ENCODE results near the gene TMEM91.

TMEM91 gene

DNA sequence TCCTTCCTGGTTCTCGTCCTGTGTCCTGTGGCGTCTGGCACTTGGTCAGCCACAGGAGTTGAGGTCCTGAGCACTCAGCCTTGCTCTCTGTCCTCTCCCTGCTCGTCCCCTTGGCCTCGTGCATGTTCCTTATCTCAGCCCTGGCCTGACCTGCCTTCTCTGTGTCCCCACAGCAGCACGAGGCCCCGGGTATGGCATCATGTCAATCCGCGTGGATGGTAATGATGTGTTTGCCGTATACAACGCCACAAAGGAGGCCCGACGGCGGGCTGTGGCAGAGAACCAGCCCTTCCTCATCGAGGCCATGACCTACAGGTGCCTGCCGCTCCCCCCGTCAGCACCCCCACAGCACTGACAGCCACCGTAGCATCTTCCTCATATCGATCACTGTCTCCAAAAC is 46.1 kb downstream of the TMEM91 start:
- no peak for DNase-seq (ENCODE audit: low read depth)
- no peak for TF ChIP-seq POLR2A (IDR thresholded peaks at IDR 0.05; ENCODE audit: extremely low read depth, insufficient read length)
- no peak for TF ChIP-seq MAX (IDR thresholded peaks at IDR 0.05; ENCODE audit: low read depth, low read length)
- TF ChIP-seq CTCF (IDR thresholded peaks at IDR 0.05; ENCODE audit: low read depth, low read length) = no peak
- TF ChIP-seq MYC (IDR thresholded peaks at IDR 0.05; ENCODE audit: low read depth, low read length) = no peak
- H3K4me3 ChIP-seq (ENCODE audit: low read depth, low read length) = no peak overlapping the region

- DNase-seq (ENCODE audit: low read depth) = no peak
- no peak overlapping the region for H3K4me3 ChIP-seq (ENCODE audit: low read depth, low read length)
- TF ChIP-seq MAX (IDR thresholded peaks at IDR 0.05; ENCODE audit: low read depth, low read length) (no peak), CTCF (IDR thresholded peaks at IDR 0.05; ENCODE audit: low read depth, low read length) (no peak), POLR2A (IDR thresholded peaks at IDR 0.05; ENCODE audit: extremely low read depth, insufficient read length) (no peak), MYC (IDR thresholded peaks at IDR 0.05; ENCODE audit: low read depth, low read length) (no peak)
These were observed 46.6 kb downstream of the TMEM91 start for GRCh38 chr19:41422955-41423354.

DNA sequence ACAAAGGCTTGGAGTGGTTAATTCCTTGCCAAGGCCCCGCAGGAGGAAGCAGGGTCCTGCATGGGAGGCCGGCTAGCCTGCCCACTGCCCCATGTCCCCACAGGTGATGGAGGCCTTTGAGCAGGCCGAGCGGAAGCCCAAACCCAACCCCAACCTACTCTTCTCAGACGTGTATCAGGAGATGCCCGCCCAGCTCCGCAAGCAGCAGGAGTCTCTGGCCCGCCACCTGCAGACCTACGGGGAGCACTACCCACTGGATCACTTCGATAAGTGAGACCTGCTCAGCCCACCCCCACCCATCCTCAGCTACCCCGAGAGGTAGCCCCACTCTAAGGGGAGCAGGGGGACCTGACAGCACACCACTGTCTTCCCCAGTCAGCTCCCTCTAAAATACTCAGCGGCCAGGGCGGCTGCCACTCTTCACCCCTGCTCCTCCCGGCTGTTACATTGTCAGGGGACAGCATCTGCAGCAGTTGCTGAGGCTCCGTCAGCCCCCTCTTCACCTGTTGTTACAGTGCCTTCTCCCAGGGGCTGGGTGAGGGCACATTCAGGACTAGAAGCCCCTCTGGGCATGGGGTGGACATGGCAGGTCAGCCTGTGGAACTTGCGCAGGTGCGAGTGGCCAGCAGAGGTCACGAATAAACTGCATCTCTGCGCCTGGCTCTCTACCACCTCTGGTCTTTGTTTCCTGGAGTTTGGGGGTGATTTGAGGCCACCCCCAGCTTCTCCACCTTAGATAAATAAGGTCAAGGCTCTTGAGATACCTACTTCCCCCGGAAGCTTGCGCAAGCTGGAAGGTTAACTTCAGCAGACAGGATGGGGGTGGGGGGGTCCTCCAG is 48.2 kb downstream of the TMEM91 start:
- peak overlapping the region; percentile 16 for H3K4me3 ChIP-seq (ENCODE audit: low read depth, low read length)
- peak; percentile 69 for DNase-seq (ENCODE audit: low read depth)
- TF ChIP-seq MAX (IDR thresholded peaks at IDR 0.05; ENCODE audit: low read depth, low read length) (no peak), POLR2A (IDR thresholded peaks at IDR 0.05; ENCODE audit: extremely low read depth, insufficient read length) (no peak), CTCF (IDR thresholded peaks at IDR 0.05; ENCODE audit: low read depth, low read length) (no peak), MYC (IDR thresholded peaks at IDR 0.05; ENCODE audit: low read depth, low read length) (no peak)

DNA sequence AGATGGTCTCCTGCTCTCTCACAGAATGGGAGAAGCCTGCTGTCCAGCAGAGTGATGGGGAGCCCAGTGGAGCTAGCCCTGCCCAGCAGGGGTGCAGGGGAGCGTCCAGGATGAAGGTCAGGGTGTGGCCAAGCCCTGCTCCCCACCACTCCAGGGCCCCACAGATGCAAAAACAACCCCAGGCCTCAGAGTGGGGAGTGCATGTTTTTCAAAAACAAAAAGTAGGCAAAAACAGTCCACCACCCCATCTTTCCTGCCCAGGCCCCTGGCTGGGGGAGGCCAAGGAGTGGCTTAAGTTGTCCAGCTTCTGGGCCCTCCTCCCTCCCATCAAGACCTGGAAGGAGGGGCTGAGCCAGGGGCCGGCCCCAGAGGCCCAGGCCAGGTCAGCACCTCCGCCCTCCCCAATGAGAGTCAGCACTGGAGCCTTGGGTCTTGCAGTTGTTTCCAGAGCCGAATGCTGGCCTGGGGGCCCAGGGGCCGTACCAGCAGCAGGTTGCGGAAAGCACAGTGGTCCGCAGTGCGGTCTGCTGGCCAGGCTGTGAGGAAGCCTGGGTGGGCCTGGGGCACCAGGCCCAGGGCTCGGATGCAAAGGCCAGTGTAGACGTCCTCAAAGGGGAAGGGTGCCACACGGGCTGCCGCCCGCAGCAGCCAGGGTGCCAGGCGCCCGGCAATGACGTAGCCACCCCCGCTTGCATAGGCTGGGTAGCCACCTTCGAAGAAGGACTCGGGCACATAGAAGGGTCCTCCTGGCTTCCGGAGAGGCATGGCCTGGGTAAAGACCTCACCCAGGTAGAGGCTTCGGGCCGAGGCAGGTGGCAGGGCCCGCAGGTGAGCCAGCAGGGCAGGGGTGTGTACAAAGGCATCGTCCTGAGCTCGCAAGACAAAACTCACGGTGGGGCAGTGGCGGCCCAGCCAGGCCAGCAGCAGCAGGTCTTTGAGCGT is 49.1 kb downstream of the TMEM91 start:
- no peak for TF ChIP-seq CTCF (IDR thresholded peaks at IDR 0.05; ENCODE audit: low read depth, low read length)
- TF ChIP-seq MAX (IDR thresholded peaks at IDR 0.05; ENCODE audit: low read depth, low read length) = no peak
- no peak for TF ChIP-seq MYC (IDR thresholded peaks at IDR 0.05; ENCODE audit: low read depth, low read length)
- no peak for TF ChIP-seq POLR2A (IDR thresholded peaks at IDR 0.05; ENCODE audit: extremely low read depth, insufficient read length)
- no peak for DNase-seq (ENCODE audit: low read depth)
- H3K4me3 ChIP-seq (ENCODE audit: low read depth, low read length) = no peak overlapping the region

DNA sequence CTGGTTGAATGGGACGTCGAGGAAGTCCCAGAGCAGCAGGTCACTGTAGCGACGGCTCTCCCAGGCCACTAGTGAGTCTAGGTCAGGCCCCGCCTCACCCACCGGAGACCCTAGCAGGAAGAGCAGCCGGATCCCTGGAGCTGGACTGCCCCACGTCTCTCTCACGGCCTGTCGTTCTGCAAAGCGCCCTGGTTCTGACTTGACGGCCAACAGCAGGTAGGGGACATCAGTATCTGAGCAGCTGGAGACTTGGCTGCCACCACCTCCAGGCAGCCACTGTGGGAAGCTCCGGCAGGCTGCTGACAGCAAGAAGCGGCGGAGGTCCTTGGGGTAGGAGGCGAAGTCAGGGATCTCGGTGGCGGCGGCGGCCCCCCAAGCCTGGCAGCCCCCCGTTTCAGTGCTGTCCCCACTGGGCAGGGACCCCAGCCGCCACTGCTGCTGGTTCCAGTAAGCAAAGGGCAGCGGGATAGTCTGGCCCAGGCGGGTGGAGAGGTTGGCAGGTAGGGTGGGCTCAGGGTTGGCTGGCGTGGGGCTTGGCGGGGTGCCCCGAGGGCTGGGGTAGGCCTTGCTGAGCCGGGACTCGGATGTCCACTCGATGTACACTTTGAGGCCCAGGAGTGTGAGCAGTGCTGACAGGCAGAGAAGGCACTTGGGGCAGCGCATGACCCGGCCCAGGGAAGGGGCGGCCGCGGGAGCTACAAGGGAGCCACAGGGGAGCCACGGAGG is 49.9 kb downstream of the TMEM91 start:
- TF ChIP-seq MYC (IDR thresholded peaks at IDR 0.05; ENCODE audit: low read depth, low read length) = no peak
- no peak for TF ChIP-seq POLR2A (IDR thresholded peaks at IDR 0.05; ENCODE audit: extremely low read depth, insufficient read length)
- no peak for TF ChIP-seq CTCF (IDR thresholded peaks at IDR 0.05; ENCODE audit: low read depth, low read length)
- no peak for TF ChIP-seq MAX (IDR thresholded peaks at IDR 0.05; ENCODE audit: low read depth, low read length)
- no peak overlapping the region for H3K4me3 ChIP-seq (ENCODE audit: low read depth, low read length)

More for the DNA sequence above, 49.9 kb downstream of the TMEM91 start:
- DNase-seq (ENCODE audit: low read depth) = no peak
